ENCODE data around the gene HSPB6. TPM values are rescaled to one million over a fixed set of nuclear protein-coding genes. Genes with fewer than 3 reads are reported as not detected.

HSPB6 gene
- total RNA-seq, 3 donors from 2014 or later, result 3.9 to 122 (median 22.9) TPM

- intact Hi-C loops (cut with DNase I, micrococcal nuclease), result no loop called here
- peaks cover 32% of the 10 kb centered on the region for H3K4me1 ChIP-seq (ENCODE audit: low read depth)
- ATAC-seq, result peak; percentile 16
Measured at GRCh38 chr19:35757231-35757748, 461 bp upstream of the HSPB6 start.

DNA sequence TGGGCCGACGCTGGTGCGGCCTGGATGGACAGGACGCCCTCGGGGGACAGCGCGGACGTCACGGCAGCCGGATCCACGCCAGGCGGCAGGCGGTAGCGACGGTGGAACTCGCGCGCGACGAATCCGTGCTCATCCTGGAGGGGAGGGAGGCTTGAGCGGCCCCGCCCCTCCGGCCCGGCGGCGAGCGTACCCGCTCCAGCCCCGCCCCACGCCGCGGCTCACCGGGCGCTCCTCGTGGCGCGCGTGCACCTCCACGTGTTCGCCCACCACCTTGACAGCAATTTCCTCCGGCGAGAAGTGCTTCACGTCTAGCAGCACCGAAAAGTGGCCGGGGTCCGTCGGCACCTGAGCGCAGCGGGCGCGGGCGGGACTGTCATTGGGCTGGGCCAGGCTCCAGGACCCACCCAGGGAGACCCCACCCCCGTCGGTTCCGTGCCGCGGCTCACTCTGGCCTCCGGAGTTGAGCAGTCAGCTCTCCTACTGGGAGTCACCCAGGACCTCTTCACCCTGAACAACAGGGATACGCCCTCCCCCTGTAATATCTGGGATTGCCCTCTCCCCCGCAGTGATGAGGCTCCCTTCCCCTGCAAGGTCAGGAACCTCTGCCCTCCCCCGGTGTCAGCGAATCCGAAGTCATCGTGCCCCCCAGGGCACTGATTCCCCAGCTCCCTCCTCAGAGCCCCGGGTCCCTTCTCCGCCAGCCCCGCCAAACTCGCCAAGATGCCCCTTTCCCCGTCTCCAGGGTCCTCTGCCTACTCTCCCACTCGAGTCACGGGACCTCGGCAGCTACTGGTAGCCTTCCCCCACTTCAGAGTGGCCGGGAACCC lies 1.1 kb downstream of the HSPB6 start:
- no peak for TF ChIP-seq CTCF (IDR thresholded peaks at IDR 0.05)
- intact Hi-C loops (cut with DNase I, micrococcal nuclease), result no loop called here
- H3K9me3 ChIP-seq, result no peaks in the 10 kb centered on the region
- DNase-seq (peak; percentile 70 to 84 (median 82)), ATAC-seq (peak; percentile 45)
- H3K4me3 ChIP-seq, result no peak overlapping the region
- peaks cover 32% of the 10 kb centered on the region for H3K4me1 ChIP-seq (ENCODE audit: low read depth)
- peaks cover 7% of the 10 kb centered on the region for H3K36me3 ChIP-seq (ENCODE audit: low read depth)

More at GRCh38 chr19:35757231-35757748, 461 bp upstream of the HSPB6 start:
- Histone ChIP-seq H3K9me3 (no peaks in the 10 kb centered on the region), H3K36me3 (ENCODE audit: low read depth) (peaks cover 7% of the 10 kb centered on the region), H3K4me3 (no peak overlapping the region)
- TF ChIP-seq CTCF (IDR thresholded peaks at IDR 0.05), result no peak
- DNase-seq, result peak; percentile 54 to 86 (median 74)

DNA sequence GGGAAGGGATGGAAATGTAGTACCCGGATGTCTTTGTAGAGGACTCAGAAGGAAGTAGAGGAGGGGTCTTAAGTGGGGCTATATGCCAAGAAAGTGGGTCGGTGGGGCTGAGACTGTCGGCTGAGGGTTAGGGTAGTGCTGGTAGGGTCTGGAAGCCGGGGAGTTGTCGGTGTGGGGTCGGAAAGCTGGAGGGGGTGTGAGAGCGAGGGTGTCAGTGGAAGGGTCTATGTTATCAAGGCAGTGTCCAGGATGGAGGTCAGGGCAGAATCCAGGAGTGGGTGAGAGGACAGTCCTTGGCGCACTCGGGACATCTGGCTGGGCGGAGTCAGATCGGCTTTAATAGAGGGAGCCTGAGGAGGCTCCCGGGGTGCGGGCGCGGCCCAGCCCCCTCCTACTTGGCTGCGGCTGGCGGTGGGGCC lies 1.7 kb downstream of the HSPB6 start:
- TF ChIP-seq CTCF (IDR thresholded peaks at IDR 0.05), result no peak
- H3K4me1 ChIP-seq (ENCODE audit: low read depth), result peaks cover 32% of the 10 kb centered on the region
- H3K36me3 ChIP-seq (ENCODE audit: low read depth), result peaks cover 7% of the 10 kb centered on the region
- intact Hi-C loops (cut with DNase I, micrococcal nuclease), result no loop called here
- no peaks in the 10 kb centered on the region for H3K9me3 ChIP-seq
- ATAC-seq, result peak; percentile 1
- no peak for DNase-seq
- H3K4me3 ChIP-seq, result no peak overlapping the region

GRCh38 chr19:35754370-35755130 lies 2.3 kb downstream of the HSPB6 start:
- no peak for TF ChIP-seq CTCF (IDR thresholded peaks at IDR 0.05)
- Histone ChIP-seq H3K4me3 (no peak overlapping the region), H3K9me3 (no peaks in the 10 kb centered on the region), H3K36me3 (ENCODE audit: low read depth) (peaks cover 7% of the 10 kb centered on the region), H3K4me1 (ENCODE audit: low read depth) (peaks cover 35% of the 10 kb centered on the region)
- no peak for ATAC-seq
- intact Hi-C loops (cut with DNase I, micrococcal nuclease), result no loop called here
- DNase-seq, result no peak

DNA sequence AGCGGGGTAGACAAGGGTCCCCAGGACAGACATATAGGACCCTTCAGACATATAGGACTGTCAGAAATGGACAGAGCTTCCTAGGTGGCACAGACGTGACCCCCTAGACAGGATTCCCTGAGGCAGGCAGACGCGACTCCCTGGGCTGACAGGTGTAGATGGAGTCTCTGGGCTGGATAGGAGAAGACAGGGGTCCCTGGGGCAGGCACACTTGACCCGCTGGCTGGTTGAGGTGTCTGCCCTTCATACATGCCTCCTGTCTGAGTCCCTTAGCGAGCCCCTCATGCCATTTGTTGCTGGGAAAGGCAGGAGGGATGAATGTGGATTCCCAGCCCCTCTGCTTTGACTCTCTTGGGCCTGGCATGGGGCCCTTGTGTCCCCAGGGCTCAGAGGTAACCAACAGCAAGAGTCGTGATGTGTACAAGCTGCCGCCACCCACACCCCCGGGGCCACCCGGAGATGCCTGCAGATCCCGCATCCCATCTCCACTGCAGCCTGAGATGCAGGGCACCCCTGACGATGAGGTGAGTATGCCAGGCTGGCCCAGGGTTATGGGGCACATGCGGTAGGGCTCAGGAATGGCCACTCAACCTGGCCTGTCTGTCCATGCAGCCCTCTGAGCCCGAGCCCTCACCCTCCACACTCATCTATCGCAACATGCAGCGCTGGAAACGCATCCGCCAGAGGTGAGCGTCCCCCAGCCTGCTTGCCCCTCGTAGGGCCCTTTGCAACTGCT lies 3.0 kb downstream of the HSPB6 start:
- no peak for TF ChIP-seq CTCF (IDR thresholded peaks at IDR 0.05)
- H3K4me3 ChIP-seq, result no peak overlapping the region
- peaks cover 39% of the 10 kb centered on the region for H3K4me1 ChIP-seq (ENCODE audit: low read depth)
- H3K36me3 ChIP-seq (ENCODE audit: low read depth), result peaks cover 7% of the 10 kb centered on the region
- intact Hi-C loops (cut with DNase I, micrococcal nuclease), result no loop called here
- DNase-seq (no peak), ATAC-seq (no peak)
- H3K9me3 ChIP-seq, result no peaks in the 10 kb centered on the region
